Measurements from ENCODE around the gene RAB37.

DNA sequence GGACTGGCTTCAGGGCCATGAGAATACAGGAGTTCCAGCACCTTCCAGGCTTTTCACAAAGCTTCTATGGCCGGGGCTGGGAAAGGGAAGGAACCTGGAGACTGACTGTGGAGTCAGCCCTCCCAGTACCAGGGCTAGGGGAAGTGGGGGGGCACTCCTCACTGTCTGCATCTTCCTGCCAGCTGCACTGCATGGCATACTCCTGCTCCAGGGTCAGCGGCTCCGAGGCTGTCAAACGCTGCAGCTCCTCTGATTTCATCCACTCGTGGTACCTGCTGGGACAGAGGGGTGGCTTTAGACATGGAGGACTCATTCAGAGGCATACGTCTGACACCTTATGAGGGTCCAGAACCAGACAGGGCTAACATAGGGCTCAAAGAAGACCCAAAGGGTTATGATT is 36.4 kb downstream of the RAB37 start:
- TF ChIP-seq, protein P1, sequence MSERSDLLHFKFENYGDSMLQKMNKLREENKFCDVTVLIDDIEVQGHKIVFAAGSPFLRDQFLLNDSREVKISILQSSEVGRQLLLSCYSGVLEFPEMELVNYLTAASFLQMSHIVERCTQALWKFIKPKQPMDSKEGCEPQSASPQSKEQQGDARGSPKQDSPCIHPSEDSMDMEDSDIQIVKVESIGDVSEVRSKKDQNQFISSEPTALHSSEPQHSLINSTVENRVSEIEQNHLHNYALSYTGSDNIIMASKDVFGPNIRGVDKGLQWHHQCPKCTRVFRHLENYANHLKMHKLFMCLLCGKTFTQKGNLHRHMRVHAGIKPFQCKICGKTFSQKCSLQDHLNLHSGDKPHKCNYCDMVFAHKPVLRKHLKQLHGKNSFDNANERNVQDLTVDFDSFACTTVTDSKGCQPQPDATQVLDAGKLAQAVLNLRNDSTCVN (tag by site-specific recombination; optimal IDR thresholded peaks at IDR 0.05), result no peak
- TF ChIP-seq, protein P2, sequence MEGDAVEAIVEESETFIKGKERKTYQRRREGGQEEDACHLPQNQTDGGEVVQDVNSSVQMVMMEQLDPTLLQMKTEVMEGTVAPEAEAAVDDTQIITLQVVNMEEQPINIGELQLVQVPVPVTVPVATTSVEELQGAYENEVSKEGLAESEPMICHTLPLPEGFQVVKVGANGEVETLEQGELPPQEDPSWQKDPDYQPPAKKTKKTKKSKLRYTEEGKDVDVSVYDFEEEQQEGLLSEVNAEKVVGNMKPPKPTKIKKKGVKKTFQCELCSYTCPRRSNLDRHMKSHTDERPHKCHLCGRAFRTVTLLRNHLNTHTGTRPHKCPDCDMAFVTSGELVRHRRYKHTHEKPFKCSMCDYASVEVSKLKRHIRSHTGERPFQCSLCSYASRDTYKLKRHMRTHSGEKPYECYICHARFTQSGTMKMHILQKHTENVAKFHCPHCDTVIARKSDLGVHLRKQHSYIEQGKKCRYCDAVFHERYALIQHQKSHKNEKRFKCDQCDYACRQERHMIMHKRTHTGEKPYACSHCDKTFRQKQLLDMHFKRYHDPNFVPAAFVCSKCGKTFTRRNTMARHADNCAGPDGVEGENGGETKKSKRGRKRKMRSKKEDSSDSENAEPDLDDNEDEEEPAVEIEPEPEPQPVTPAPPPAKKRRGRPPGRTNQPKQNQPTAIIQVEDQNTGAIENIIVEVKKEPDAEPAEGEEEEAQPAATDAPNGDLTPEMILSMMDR (tag by site-specific recombination; IDR thresholded peaks at IDR 0.05), result no peak
- TF ChIP-seq ZNF621 (tag by site-specific recombination; IDR thresholded peaks at IDR 0.05) (no peak), ZNF292 (tag by site-specific recombination; IDR thresholded peaks at IDR 0.05; ENCODE audit: borderline replicate concordance, low read depth) (no peak), SALL2 (tag by site-specific recombination; IDR thresholded peaks at IDR 0.05; ENCODE audit: borderline replicate concordance) (no peak), ZNF558 (tag by site-specific recombination; IDR thresholded peaks at IDR 0.05) (no peak), ZNF112 (tag by site-specific recombination; IDR thresholded peaks at IDR 0.05) (no peak), SCRT2 (tag by site-specific recombination; IDR thresholded peaks at IDR 0.05) (no peak)

All from HEK293 (cell line).